K562 (cell line): ENCODE results near the gene KLF13. TPM values are rescaled to one million over a fixed set of nuclear protein-coding genes. Genes with fewer than 3 reads are reported as not detected.

Source experiments
- ATAC-seq: fragments of 200-7000 bp; cut with Tn5 transposase; 3 replicates; pipeline ENCODE4 v1.9.1; 2020; ENCODE audit warnings: moderate library complexity
- BruUV-seq: library from RNA; stranded (reverse); fragments of 400-500 nt; replicated peaks from 2 replicates; lab custom pipeline; 2021; lab: Mats Ljungman, UMichigan
- CTCF ChIA-PET: fragments of 300-600 bp; formaldehyde crosslinking; extraction: SDS; loops from one replicate; lab custom pipeline; 2021; ENCODE audit warnings: low intra/inter-chr PET ratio; lab: Yijun Ruan, JAX
- POLR2A ChIA-PET: fragments of 300-600, 350-650 bp; sonication (Branson Sonifier 250); formaldehyde crosslinking; extraction: SDS; loops from one replicate; lab custom pipeline; 2021; ENCODE audit warnings: antibody characterized with exemption, inconsistent platforms; lab: Yijun Ruan, JAX
- DNase-seq, 4 experiments: peaks; one replicate each; pipeline versions ENCODE4 v3.0.0 to v3.0.0-alpha.2; 2011 to 2018; ENCODE audit warnings: low spot score in 3 of 4, mixed read lengths in 3 of 4; ENCODE audit errors: extremely low read depth in 1 of 4
- FAIRE-seq: peaks from 2 replicates; lab custom pipeline; 2011; peaks lifted over from hg19 to GRCh38; lab: Jason Lieb, UNC
- H2AFZ ChIP-seq: 2 replicates; pipeline ENCODE4 v1.6.0; 2011; ENCODE audit warnings: low read depth, low read length, control low read depth, inconsistent platforms
- H3K27ac ChIP-seq: fragments of 200-600 bp; 3 replicates; pipeline ENCODE4 v1.8.0; 2011; ENCODE audit warnings: low read depth, mild to moderate bottlenecking, control low read depth, inconsistent platforms, low read length, moderate library complexity, mixed read lengths; ENCODE audit errors: extremely low read depth
- H3K27me3 ChIP-seq, 2 experiments: fragments of 300-600 bp in 1 of 2; 2 replicates in 1 of 2; 3 replicates in 1 of 2; pipeline versions ENCODE4 v1.6.0 to v1.8.0; 2011; ENCODE audit warnings: inconsistent platforms in 2 of 2, low read length in 2 of 2, mild to moderate bottlenecking in 1 of 2, mixed read lengths in 1 of 2, moderate library complexity in 1 of 2; ENCODE audit not compliant: control insufficient read depth in 2 of 2, insufficient read depth in 2 of 2
- H3K36me3 ChIP-seq: fragments of 300-600 bp; 3 replicates; pipeline ENCODE4 v1.8.0; 2011; ENCODE audit warnings: mild to moderate bottlenecking, low read length, inconsistent platforms; ENCODE audit not compliant: control insufficient read depth, insufficient read depth
- H3K4me1 ChIP-seq, 2 experiments: fragments of 200-600 bp in 1 of 2; replicated peaks in 1 of 2; 2 replicates in 1 of 2; 3 replicates in 1 of 2; pipeline versions ENCODE4 v1.5.1 to v1.8.0; 2011; ENCODE audit warnings: inconsistent platforms in 2 of 2, low read length in 2 of 2, mild to moderate bottlenecking in 1 of 2, mixed read lengths in 1 of 2, moderate library complexity in 1 of 2; ENCODE audit not compliant: control insufficient read depth in 2 of 2, insufficient read depth in 2 of 2
- H3K4me2 ChIP-seq: 2 replicates; pipeline ENCODE4 v1.6.1; 2011; ENCODE audit warnings: low read length, control low read depth, inconsistent platforms, mixed read lengths; ENCODE audit not compliant: insufficient read depth
- H3K4me3 ChIP-seq: fragments of 200-600 bp; sonication (generic), shearing (Covaris generic); 2 replicates; pipeline ENCODE4 v1.5.1; 2016; ENCODE audit warnings: control low read depth, inconsistent platforms
- H3K79me2 ChIP-seq: fragments of 200-600 bp; 3 replicates; pipeline ENCODE4 v1.8.0; 2011; ENCODE audit warnings: low read length, inconsistent platforms; ENCODE audit not compliant: control insufficient read depth, insufficient read depth
- H3K9ac ChIP-seq, 2 experiments: 2 replicates each; pipeline versions ENCODE4 v1.6.0 to v1.6.1; 2011; ENCODE audit warnings: low read depth in 2 of 2, low read length in 2 of 2, control low read depth in 1 of 2, inconsistent platforms in 1 of 2, mild to moderate bottlenecking in 1 of 2, mixed read lengths in 1 of 2; ENCODE audit not compliant: insufficient read depth in 1 of 2
- H3K9me1 ChIP-seq: one replicate; pipeline ENCODE4 v1.6.0; 2011; ENCODE audit warnings: inconsistent platforms, mild to moderate bottlenecking, low read length, moderate library complexity; ENCODE audit not compliant: control insufficient read depth, insufficient read depth
- H3K9me3 ChIP-seq: replicated peaks from 2 replicates; pipeline ENCODE4 v1.5.1; 2011; ENCODE audit warnings: low read depth, low read length, inconsistent platforms; ENCODE audit not compliant: control insufficient read depth, insufficient read depth
- H4K20me1 ChIP-seq: replicated peaks from 2 replicates; pipeline ENCODE4 v1.6.1; 2011; ENCODE audit warnings: low read length, inconsistent platforms, mixed read lengths; ENCODE audit not compliant: control insufficient read depth, insufficient read depth
- ETV6 ChIP-seq, 3 experiments: fragments of 150-350 bp in 1 of 3; sonication (generic) in 1 of 3; formaldehyde crosslinking in 1 of 3; IDR thresholded peaks; 2 replicates each; pipeline versions ENCODE4 v1.6.1 to v1.8.0; 2014 to 2022; ENCODE audit warnings: borderline replicate concordance in 2 of 3, low read depth in 2 of 3, antibody characterized with exemption in 1 of 3, low read length in 1 of 3, mild to moderate bottlenecking in 1 of 3, missing genetic modification reagents in 1 of 3
- FOSL1 ChIP-seq: fragments of 200-800 bp; sonication (Bioruptor generic); conservative IDR thresholded peaks from 2 replicates; pipeline ENCODE4 v1.6.1; 2016; ENCODE audit warnings: missing genetic modification characterization, missing compliant biosample characterization
- NFIX ChIP-seq: fragments of 250-450 bp; sonication (Bioruptor Pico); IDR thresholded peaks from 2 replicates; pipeline ENCODE4 v1.4.0; 2020; ENCODE audit warnings: low read depth, mild to moderate bottlenecking, moderate library complexity
- RBM15 ChIP-seq: fragments of 200-400 bp; formaldehyde crosslinking; IDR thresholded peaks from 2 replicates; pipeline ENCODE4 v1.6.1; 2018; ENCODE audit warnings: mild to moderate bottlenecking, low read length, moderate library complexity; ENCODE audit not compliant: insufficient read depth
- TCF7L2 ChIP-seq: fragments of 150-350 bp; IDR thresholded peaks from 2 replicates; pipeline ENCODE4 v1.6.1; 2016; ENCODE audit warnings: low read depth, mild to moderate bottlenecking, low read length, moderate library complexity
- TCFL5 ChIP-seq: fragments of 250-450 bp; sonication (Bioruptor Pico); conservative IDR thresholded peaks from 2 replicates; pipeline ENCODE4 v1.6.1; 2021; ENCODE audit warnings: mild to moderate bottlenecking, moderate library complexity, matching md5 sums
- VEZF1 ChIP-seq: fragments of 200-800 bp; sonication (Bioruptor generic); IDR thresholded peaks from 2 replicates; pipeline ENCODE4 v1.6.1; 2017; ENCODE audit warnings: missing genetic modification characterization, missing compliant biosample characterization
- XRCC3 ChIP-seq: fragments of 450-650 bp; IDR thresholded peaks from 2 replicates; pipeline ENCODE4 v1.6.1; 2017; ENCODE audit warnings: mild to moderate bottlenecking, moderate library complexity
- ZMIZ1 ChIP-seq, 2 experiments: fragments of 150-350 bp in 1 of 2; IDR thresholded peaks; 2 replicates each; pipeline ENCODE4 v1.6.1; 2012 to 2016; ENCODE audit warnings: low read depth in 2 of 2, low read length in 2 of 2, mild to moderate bottlenecking in 1 of 2, moderate library complexity in 1 of 2
- ZNF124 ChIP-seq: sonication (generic); formaldehyde crosslinking; IDR thresholded peaks from 2 replicates; pipeline ENCODE4 v1.8.1; 2022; ENCODE audit warnings: missing genetic modification reagents
- ZNF197 ChIP-seq: fragments of 200-800 bp; sonication (Bioruptor generic); IDR thresholded peaks from 2 replicates; pipeline ENCODE4 v1.6.1; 2016; ENCODE audit warnings: low read depth, missing genetic modification characterization, missing compliant biosample characterization
- ZNF57 ChIP-seq: fragments of 450-650 bp; formaldehyde crosslinking; IDR thresholded peaks from 2 replicates; pipeline ENCODE4 v1.4.0; 2020; ENCODE audit warnings: mild to moderate bottlenecking, moderate library complexity
- ZNF764 ChIP-seq: fragments of 250-450 bp; sonication (Bioruptor Pico); IDR thresholded peaks from 2 replicates; pipeline ENCODE4 v1.4.0; 2020; ENCODE audit warnings: low read depth, mild to moderate bottlenecking, moderate library complexity
- ZNF778 ChIP-seq: fragments of 450-650 bp; formaldehyde crosslinking; IDR thresholded peaks from 2 replicates; pipeline ENCODE4 v1.4.0; 2020; ENCODE audit warnings: mild to moderate bottlenecking, moderate library complexity
- WGBS: fragments of 100-300 bp; shearing (Covaris generic); methylation state at CpG from one replicate; pipeline ENCODE4 v1.1.6; 2016; ENCODE audit warnings: low coverage, mixed read lengths; ENCODE audit not compliant: insufficient coverage; ENCODE audit errors: missing lambda C conversion rate; 5-methylcytosine and 5-hydroxymethylcytosine counted together
- in situ Hi-C: fragments of 300-500 bp; cut with MboI; formaldehyde crosslinking; loops from 4 replicates; pipeline ENCODE4 v1.15.0; 2018; ENCODE audit warnings: inconsistent platforms, mixed read lengths
- intact Hi-C: fragments of 100-400 bp; cut with micrococcal nuclease; formaldehyde crosslinking; loops from 2 replicates; pipeline ENCODE4 v1.14.2; 2022
- polyA plus RNA-seq, 8 experiments: library from polyadenylated mRNA; depleted of rRNA in 4 of 8; stranded (reverse) in 5 of 8; unstranded in 3 of 8; fragments of >200 nt; fragmentation: Nextera tagmentation in 2 of 8; fragmentation: Illumina TruSeq in 1 of 8; extraction: Ambion mirVana in 2 of 8; extraction: Trizol in 1 of 8; gene quantifications; 2 replicates each; pipeline versions ENCODE4 v1.2.1 to v1.2.3, GENCODE V29; 2011 to 2014; ENCODE audit warnings: inconsistent platforms in 1 of 8, missing spikeins in 1 of 8
- total RNA-seq, 7 experiments: library from RNA; depleted of rRNA in 6 of 7; stranded (reverse); fragments of >200 nt in 6 of 7; fragmentation: Illumina TruSeq in 2 of 7; extraction: Trizol in 2 of 7; gene quantifications; 2 replicates each; pipeline versions ENCODE4 v1.2.1 to v1.2.3, GENCODE V29; 2011 to 2021; ENCODE audit warnings: low replicate concordance in 1 of 7

The KLF13 gene
- total and polyA plus RNA-seq, 9 of the 15 experiments (the other 6 are each of a cell fraction or from before 2014, with no cell fraction given): 1.8 to 10.5 (median 4.8) TPM

- H3K36me3 ChIP-seq: no peaks in the 10 kb centered on the region
- no peaks in the 10 kb centered on the region for H3K79me2 ChIP-seq
- BruUV-seq: no TSS peak
- H3K9me1 ChIP-seq: peaks cover 2% of the 10 kb centered on the region
- no peak overlapping the region; a peak in 1 of 4 replicates for H3K9ac ChIP-seq
- POLR2A ChIA-PET: interaction anchor here (0.9 kb wide), 1 partner anchor 13 kb away, joined by 3 read pairs; no protein-coding TSS in a partner anchor
- H3K27ac ChIP-seq: no peak overlapping the region
- ATAC-seq (no peak), DNase-seq (no peak), FAIRE-seq (no peak)
- no peak overlapping the region for H3K4me3 ChIP-seq
- H3K9me3 ChIP-seq: no peaks in the 10 kb centered on the region
- no peak overlapping the region for H2AFZ ChIP-seq
- H3K27me3 ChIP-seq: no peaks in the 10 kb centered on the region
- intact Hi-C loops: no loop called here
- H4K20me1 ChIP-seq: peaks cover 27% of the 10 kb centered on the region
- H3K4me2 ChIP-seq: no peak overlapping the region
- in situ Hi-C loops: no loop called here
- TF ChIP-seq ZMIZ1 (IDR thresholded peaks at IDR 0.05; ENCODE audit: low read depth in 2 of 2, low read length in 2 of 2): no peak
- no peak for TF ChIP-seq ZNF124
- no peak for TF ChIP-seq NFIX (CRISPR knock-in tag)
- TF ChIP-seq XRCC3: no peak
- no peak for TF ChIP-seq ETV6 (IDR thresholded peaks at IDR 0.05; ENCODE audit: borderline replicate concordance in 1 of 2, low read depth in 2 of 2, low read length in 1 of 2)
- no peak for TF ChIP-seq ETV6 (CRISPR knock-in tag; IDR thresholded peaks at IDR 0.05; ENCODE audit: borderline replicate concordance)
- TF ChIP-seq VEZF1 (CRISPR knock-in tag): no peak
- TF ChIP-seq FOSL1: no peak
- no peak for TF ChIP-seq ZNF57 (CRISPR knock-in tag)
- no peak for TF ChIP-seq ZNF778 (CRISPR knock-in tag)
- TF ChIP-seq RBM15: no peak
- no peak for TF ChIP-seq ZNF764 (CRISPR knock-in tag)
- no peak for TF ChIP-seq TCF7L2
- no peak for TF ChIP-seq TCFL5 (CRISPR knock-in tag)
- TF ChIP-seq ZNF197 (CRISPR knock-in tag): no peak
- CTCF ChIA-PET: no interaction called here
- peaks cover 4 to 13% of the 10 kb centered on the region in 2 experiments; a peak in 4 of 5 replicates for H3K4me1 ChIP-seq
- WGBS: 28% methylated on average over 7 of the region's 9 CpGs
Measured at GRCh38 chr15:31335989-31336592, 9.5 kb downstream of the KLF13 start.
